Measurements from ENCODE around the gene PRKCQ.

PRKCQ gene

DNA sequence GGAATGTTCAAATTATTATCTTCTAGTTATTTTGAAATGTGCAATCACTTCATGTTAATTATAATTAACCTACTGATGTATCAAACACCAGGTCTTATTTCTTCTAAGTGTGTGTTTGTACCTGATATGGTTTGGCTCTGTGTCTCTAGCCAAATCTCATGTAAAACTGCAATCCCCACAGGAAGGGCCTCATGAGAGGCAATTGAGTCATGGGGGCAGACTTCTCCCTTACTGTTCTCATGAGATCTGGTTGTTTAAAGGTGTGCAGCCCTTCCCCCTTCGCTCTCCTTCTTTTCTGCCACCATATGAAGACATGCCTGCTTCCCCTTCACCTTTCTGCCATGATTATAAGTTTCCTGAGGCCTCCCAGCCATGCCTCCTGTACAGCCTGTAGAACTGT is 18.6 kb upstream of the PRKCQ start:
- TF ChIP-seq, protein P1, sequence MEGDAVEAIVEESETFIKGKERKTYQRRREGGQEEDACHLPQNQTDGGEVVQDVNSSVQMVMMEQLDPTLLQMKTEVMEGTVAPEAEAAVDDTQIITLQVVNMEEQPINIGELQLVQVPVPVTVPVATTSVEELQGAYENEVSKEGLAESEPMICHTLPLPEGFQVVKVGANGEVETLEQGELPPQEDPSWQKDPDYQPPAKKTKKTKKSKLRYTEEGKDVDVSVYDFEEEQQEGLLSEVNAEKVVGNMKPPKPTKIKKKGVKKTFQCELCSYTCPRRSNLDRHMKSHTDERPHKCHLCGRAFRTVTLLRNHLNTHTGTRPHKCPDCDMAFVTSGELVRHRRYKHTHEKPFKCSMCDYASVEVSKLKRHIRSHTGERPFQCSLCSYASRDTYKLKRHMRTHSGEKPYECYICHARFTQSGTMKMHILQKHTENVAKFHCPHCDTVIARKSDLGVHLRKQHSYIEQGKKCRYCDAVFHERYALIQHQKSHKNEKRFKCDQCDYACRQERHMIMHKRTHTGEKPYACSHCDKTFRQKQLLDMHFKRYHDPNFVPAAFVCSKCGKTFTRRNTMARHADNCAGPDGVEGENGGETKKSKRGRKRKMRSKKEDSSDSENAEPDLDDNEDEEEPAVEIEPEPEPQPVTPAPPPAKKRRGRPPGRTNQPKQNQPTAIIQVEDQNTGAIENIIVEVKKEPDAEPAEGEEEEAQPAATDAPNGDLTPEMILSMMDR (conservative IDR thresholded peaks at IDR 0.05; ENCODE audit: low read depth, low read length) = no peak
- DNase-seq (ENCODE audit: low read depth) = no peak
- no peak overlapping the region for H3K4me3 ChIP-seq (ENCODE audit: low read length)

DNA sequence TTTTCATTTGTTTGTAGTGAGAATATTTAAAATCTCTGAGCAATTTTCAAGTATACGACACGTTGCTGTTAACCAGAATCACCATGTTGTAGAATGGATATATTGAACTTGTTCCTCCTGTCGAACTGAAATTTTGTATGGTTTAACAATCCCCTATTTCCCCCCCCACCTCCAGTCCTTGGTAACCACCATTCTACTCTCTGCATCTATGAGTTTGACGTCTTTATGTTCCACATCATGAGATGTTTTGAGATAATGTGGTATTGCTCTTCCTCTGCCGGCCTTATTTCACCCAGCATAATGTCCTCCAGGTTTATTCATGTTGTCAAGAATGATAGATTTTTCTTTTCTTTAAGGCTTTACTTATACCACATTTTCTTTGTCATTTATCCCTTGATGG is 17.4 kb upstream of the PRKCQ start:
- H3K4me3 ChIP-seq (ENCODE audit: low read length) = no peak overlapping the region
- DNase-seq (ENCODE audit: low read depth) = no peak
- TF ChIP-seq, protein P1 (conservative IDR thresholded peaks at IDR 0.05; ENCODE audit: low read depth, low read length) = no peak

DNA sequence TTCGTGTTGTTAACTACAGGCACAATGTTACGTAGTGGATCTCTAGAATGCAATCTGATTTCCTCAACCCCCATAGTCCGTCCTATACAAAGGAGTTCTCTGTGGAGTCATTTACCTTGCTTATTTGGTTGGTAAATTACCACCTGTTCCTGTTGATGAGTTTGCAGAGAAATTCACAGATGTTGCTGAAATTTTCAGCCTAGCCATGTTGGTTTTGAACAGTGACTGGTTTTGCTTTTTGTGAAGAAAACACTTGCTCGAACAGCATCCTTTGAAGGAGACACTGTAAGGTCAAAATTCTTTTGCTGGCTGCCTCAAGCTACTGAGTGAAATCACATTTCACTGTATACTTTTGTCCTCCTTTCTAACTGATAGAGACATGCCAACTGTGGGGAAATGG is 15.4 kb upstream of the PRKCQ start:
- H3K4me3 ChIP-seq (ENCODE audit: low read length) = no peak overlapping the region
- DNase-seq (ENCODE audit: low read depth) = no peak
- TF ChIP-seq, protein P1 (conservative IDR thresholded peaks at IDR 0.05; ENCODE audit: low read depth, low read length) = no peak

DNA sequence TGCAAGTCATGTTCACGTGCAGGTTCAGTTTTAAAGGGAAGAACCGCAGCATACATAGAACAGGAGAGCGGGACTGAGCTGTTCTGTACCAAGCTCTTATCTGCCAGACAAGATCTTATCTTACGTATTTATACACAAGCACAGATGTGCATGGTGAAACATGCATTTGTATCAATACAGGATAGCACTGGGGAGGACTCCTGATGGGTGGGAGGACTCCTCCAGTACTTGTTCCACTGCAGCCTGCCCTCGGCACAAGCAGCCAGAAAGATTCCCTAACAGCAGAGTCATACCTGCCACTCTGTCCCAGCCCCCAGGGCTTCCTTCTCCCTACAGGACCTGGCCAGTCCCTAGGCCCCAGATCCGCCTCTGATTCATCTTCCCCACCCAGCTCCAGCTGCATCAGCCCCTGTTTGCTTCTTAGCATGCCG is 13.2 kb upstream of the PRKCQ start:
- no peak overlapping the region for H3K4me3 ChIP-seq (ENCODE audit: low read length)
- no peak for DNase-seq (ENCODE audit: low read depth)
- TF ChIP-seq, protein P1 (conservative IDR thresholded peaks at IDR 0.05; ENCODE audit: low read depth, low read length) = no peak

DNA sequence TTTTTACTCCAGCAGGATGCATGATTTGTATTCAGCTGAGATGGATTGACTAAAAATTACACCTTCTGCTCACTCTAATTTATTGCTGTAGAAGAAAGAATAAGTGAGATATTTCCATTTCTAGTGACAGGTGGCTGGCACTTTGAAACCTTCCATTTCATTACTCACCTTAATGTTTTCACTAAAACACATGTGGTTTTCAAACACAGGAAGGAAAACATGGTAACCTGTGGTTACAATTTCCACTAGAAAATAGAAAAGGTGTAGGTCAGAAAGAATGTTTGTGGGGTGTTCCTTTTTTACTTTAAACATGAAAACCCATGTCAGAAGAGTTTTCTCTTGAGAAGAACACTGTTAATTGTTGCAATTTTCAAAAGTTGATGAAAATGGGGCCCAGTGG is 12.0 kb upstream of the PRKCQ start:
- TF ChIP-seq, protein P1 (conservative IDR thresholded peaks at IDR 0.05; ENCODE audit: low read depth, low read length) = no peak
- DNase-seq (ENCODE audit: low read depth) = no peak
- H3K4me3 ChIP-seq (ENCODE audit: low read length) = no peak overlapping the region

DNA sequence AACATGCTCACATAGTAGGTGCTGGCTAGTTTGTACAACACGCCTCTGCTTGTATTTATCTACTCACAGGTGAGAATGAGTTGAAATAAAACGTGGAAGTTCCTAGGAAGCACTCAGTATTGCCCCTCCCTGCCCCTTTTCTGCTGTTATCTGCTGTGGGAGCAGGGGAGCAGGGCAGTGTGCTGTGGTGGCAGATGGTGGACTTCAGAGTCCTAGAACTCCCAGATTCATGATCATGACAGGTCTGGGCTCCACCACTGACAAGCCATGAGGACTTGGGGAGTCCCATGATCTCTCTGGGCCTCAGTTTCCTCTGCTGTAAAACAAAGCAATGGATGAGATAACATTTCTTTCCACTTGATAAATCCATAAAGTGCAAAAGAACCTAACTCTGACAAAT is 11.6 kb upstream of the PRKCQ start:
- no peak for DNase-seq (ENCODE audit: low read depth)
- no peak overlapping the region for H3K4me3 ChIP-seq (ENCODE audit: low read length)
- TF ChIP-seq, protein P1 (conservative IDR thresholded peaks at IDR 0.05; ENCODE audit: low read depth, low read length) = no peak

DNA sequence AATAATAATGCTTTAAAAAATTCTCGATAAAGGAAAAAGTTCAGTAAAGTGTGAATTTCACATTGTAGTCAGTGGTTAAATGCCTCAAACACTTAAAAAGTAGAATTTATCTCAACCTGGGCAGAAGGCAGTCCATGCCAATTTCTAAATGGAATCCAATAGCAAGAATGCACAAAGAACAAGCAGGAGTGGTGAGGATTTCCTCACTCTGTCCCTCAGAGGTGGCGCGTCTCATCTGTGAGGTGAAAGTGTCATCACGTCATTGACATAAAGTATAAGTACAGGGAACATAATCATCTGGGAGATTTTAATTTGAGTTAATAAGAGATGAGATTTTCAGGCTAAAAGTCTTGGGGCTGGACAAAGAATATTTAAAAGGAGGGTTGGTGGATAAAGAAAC is 10.0 kb upstream of the PRKCQ start:
- no peak for DNase-seq (ENCODE audit: low read depth)
- TF ChIP-seq, protein P1 (conservative IDR thresholded peaks at IDR 0.05; ENCODE audit: low read depth, low read length) = no peak

More for the DNA sequence above, 10.0 kb upstream of the PRKCQ start:
- H3K4me3 ChIP-seq (ENCODE audit: low read length) = no peak overlapping the region

Data from retinal pigment epithelial cell (primary cell).